ENCODE data around the gene OR52I1. TPM values are rescaled to one million over a fixed set of nuclear protein-coding genes. Genes with fewer than 3 reads are reported as not detected.

Gene OR52I1
- total and polyA plus RNA-seq, 8 donors: 0.08 to 0.14 (median 0.11) TPM; not detected in 3

DNA sequence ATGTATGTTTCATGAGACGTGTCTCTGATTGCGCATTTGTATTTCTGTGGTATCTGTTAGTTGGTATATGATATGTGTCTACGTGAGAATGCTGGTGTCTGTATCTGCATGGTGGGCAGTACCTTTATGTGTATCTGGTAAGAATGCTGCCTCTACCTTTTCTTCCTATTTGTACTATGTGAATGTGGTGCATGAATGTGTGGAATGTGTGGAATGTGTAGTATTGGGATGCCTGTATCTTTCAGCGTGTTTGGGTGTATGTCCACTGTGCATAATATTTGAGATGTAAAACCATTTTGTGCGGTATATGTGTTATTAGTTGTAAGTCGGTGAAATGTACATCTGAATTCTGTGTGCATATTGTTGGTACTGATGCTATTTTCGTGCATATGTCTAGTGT is 47.7 kb downstream of the OR52I1 start:
- Histone ChIP-seq H3K36me3 (no peaks in the 10 kb centered on the region), H3K27ac (no peak overlapping the region), H3K4me1 (peaks cover 0 to 2% of the 10 kb centered on the region in 2 donors), H3K27me3 (peaks cover 0 to 6% of the 10 kb centered on the region in 2 donors), H3K4me3 (no peak overlapping the region), H3K9me3 (no peaks in the 10 kb centered on the region)
- TF ChIP-seq, protein P1, sequence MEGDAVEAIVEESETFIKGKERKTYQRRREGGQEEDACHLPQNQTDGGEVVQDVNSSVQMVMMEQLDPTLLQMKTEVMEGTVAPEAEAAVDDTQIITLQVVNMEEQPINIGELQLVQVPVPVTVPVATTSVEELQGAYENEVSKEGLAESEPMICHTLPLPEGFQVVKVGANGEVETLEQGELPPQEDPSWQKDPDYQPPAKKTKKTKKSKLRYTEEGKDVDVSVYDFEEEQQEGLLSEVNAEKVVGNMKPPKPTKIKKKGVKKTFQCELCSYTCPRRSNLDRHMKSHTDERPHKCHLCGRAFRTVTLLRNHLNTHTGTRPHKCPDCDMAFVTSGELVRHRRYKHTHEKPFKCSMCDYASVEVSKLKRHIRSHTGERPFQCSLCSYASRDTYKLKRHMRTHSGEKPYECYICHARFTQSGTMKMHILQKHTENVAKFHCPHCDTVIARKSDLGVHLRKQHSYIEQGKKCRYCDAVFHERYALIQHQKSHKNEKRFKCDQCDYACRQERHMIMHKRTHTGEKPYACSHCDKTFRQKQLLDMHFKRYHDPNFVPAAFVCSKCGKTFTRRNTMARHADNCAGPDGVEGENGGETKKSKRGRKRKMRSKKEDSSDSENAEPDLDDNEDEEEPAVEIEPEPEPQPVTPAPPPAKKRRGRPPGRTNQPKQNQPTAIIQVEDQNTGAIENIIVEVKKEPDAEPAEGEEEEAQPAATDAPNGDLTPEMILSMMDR (IDR thresholded peaks at IDR 0.05): no peak
- ATAC-seq (no peak), DNase-seq (no peak)
- intact Hi-C loops (cut with DNase I): loop anchor here in 1 of 2 donors (5.0 kb wide), 1 partner anchor 361 kb away; no protein-coding TSS in a partner anchor

DNA sequence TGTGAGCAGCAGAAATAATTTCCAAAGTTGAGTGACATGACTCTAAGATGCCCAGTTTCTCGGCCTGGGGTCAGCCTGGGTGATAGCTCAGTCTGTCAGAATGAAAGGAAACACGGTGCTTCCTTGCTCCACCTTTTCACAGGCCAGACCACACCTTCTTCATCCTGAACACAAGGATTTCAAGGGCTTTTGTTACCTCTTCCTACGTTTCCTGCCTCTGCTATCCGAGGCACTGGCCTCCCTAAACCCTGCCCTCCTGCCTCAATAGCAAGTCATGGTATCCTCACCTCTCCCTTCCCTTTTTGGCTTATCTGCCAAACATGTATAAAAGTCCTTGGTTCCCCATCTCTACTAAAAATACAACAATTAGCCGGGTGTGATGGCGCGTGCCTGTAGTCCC is 48.2 kb downstream of the OR52I1 start:
- peaks cover 0 to under 1% of the 10 kb centered on the region in 2 donors for H3K4me1 ChIP-seq
- H3K27ac ChIP-seq: no peak overlapping the region
- no peaks in the 10 kb centered on the region for H3K36me3 ChIP-seq
- TF ChIP-seq, protein P1 (IDR thresholded peaks at IDR 0.05): no peak
- no peaks in the 10 kb centered on the region for H3K9me3 ChIP-seq
- H3K4me3 ChIP-seq: no peak overlapping the region
- DNase-seq: no peak
- intact Hi-C loops (cut with DNase I): loop anchor here in 1 of 2 donors (5.0 kb wide), 1 partner anchor 360 kb away; no protein-coding TSS in a partner anchor
- ATAC-seq: no peak
- peaks cover 0 to 5% of the 10 kb centered on the region in 2 donors for H3K27me3 ChIP-seq

DNA sequence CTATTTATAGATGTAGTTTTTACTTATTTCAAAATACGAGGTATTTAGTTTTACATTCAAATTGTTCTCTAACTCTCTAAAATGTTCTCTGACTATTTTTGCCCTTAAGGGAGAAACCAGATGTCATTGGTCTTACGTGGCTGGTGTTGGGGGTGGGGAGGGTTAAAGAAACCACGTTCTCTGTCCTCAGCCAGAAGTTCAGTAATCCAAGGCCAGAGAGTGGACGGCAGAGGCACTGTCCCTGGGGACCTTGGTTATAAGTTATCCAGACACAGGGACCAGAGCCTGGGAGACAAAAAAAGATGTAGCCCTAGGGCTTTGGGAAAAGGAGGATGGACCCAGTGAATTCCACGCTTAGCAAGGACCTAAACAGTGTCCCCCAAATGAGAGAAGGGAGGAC is 49.2 kb downstream of the OR52I1 start:
- Histone ChIP-seq H3K27me3 (no peaks in the 10 kb centered on the region), H3K4me1 (no peaks in the 10 kb centered on the region), H3K27ac (no peak overlapping the region), H3K4me3 (no peak overlapping the region), H3K9me3 (no peaks in the 10 kb centered on the region), H3K36me3 (no peaks in the 10 kb centered on the region)
- ATAC-seq (no peak), DNase-seq (no peak)
- intact Hi-C loops (cut with DNase I): loop anchor here in 1 of 2 donors (5.0 kb wide), 1 partner anchor 359 kb away; no protein-coding TSS in a partner anchor
- TF ChIP-seq, protein P1 (IDR thresholded peaks at IDR 0.05): no peak

DNA sequence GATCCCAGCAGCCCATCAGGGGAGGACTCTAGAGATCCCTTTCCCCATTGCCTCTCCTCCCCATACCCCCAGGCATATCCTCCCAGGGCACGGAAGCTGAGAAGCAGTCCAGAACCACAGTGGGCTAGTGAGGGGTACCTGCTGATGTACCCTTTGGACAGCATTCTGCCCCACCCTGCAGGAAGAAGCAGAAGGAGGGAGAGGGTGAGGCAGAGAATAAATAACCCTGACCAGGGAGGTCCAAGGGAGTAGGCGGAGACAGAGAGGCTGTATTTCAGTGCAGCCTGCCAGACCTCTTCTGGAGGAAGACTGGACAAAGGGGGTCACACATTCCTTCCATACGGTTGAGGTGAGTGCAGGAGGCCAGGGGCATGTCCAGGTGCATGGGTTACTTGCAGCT is 49.8 kb downstream of the OR52I1 start, which contains the start of gene OR51E1:
Gene OR51E1 (plus strand): TSS at position 301 of the 400 bp plus-strand sequence. CDS start 8,545 bp downstream, outside the sequence.
- no peak for ATAC-seq
- intact Hi-C loops (cut with DNase I): loop anchor here in 1 of 2 donors (5.0 kb wide), 1 partner anchor 359 kb away; no protein-coding TSS in a partner anchor

DNA sequence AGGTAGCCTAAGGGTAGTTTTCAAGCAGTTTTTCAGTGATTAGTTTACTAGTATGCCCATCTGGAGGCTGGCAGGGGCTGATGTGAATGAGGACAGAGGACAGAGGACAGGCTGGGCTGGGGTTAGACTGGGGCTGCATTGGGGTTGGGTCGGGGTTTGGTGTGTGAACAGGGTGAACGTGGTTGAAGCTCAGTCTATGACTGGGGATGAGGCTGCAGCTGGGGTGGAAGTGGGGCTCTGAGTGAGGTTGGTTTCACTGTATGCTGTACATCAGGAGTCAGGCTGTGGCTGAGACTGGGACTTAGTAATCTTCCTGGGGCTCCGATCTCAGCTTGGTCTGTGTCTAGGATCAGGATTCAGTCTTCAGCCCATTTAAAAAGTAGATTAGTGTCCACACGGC is 50.4 kb downstream of the OR52I1 start:
- intact Hi-C loops (cut with DNase I): loop anchor here in 1 of 2 donors (5.0 kb wide), 1 partner anchor 358 kb away; no protein-coding TSS in a partner anchor
- TF ChIP-seq, protein P1 (IDR thresholded peaks at IDR 0.05): no peak
- Histone ChIP-seq H3K36me3 (no peaks in the 10 kb centered on the region), H3K27ac (no peak overlapping the region), H3K27me3 (no peaks in the 10 kb centered on the region), H3K9me3 (no peaks in the 10 kb centered on the region), H3K4me1 (no peaks in the 10 kb centered on the region), H3K4me3 (no peak overlapping the region)
- DNase-seq (no peak), ATAC-seq (no peak)

More for the DNA sequence above, 49.8 kb downstream of the OR52I1 start, which contains the start of gene OR51E1:
- Histone ChIP-seq H3K4me3 (no peak within 1 kb of the TSS), H3K36me3 (no peaks in the 10 kb centered on the region), H3K27me3 (no peaks in the 10 kb centered on the region), H3K4me1 (no peaks in the 10 kb centered on the region), H3K27ac (no peak within 1 kb of the TSS), H3K9me3 (no peaks in the 10 kb centered on the region)
- no peak for DNase-seq
- TF ChIP-seq, protein P1 (IDR thresholded peaks at IDR 0.05): no peak

Other genes with a start within 250 kb of the OR52I1 start
- not detected for gene OR52B4, start 225.7 kb upstream of the OR52I1 start, total RNA-seq
- not detected for gene OR52B4, start 225.7 kb upstream of the OR52I1 start, polyA plus RNA-seq (ENCODE audit: insufficient read length in 6 of 6)
- gene TRIM21, start 200.3 kb upstream of the OR52I1 start, total RNA-seq: 10 to 100 TPM; 26.3 to 36.8 TPM
- 10 to 100 TPM; 25.4 to 30.8 (median 26.3) TPM for gene TRIM21, start 200.3 kb upstream of the OR52I1 start, polyA plus RNA-seq (ENCODE audit: insufficient read length in 6 of 6)
- 1 to 10 TPM in 1 of 2 donors, not detected in 1; 1.9 TPM for gene OR52K2, start 144.7 kb upstream of the OR52I1 start, total RNA-seq
- not detected for gene OR52K2, start 144.7 kb upstream of the OR52I1 start, polyA plus RNA-seq (ENCODE audit: insufficient read length in 6 of 6)
- gene OR52K1, start 111.4 kb upstream of the OR52I1 start, total RNA-seq: under 1 TPM; 0.09 to 0.86 TPM
- gene OR52K1, start 111.4 kb upstream of the OR52I1 start, polyA plus RNA-seq (ENCODE audit: insufficient read length in 6 of 6): under 1 TPM; 0.21 to 0.35 (median 0.27) TPM
- not detected for gene OR52M1, start 48.8 kb upstream of the OR52I1 start, total RNA-seq
- not detected for gene OR52M1, start 48.8 kb upstream of the OR52I1 start, polyA plus RNA-seq (ENCODE audit: insufficient read length in 6 of 6)
- gene OR52I2, start 12.3 kb upstream of the OR52I1 start, total RNA-seq: not detected
- under 1 TPM in 4 of 6 donors, not detected in 2; 0.03 to 0.07 (median 0.03) TPM for gene OR52I2, start 12.3 kb upstream of the OR52I1 start, polyA plus RNA-seq (ENCODE audit: insufficient read length in 6 of 6)
- gene TRIM68, start 14.2 kb downstream of the OR52I1 start, total RNA-seq: 10 to 100 TPM; 12.5 to 14.1 TPM
- 10 to 100 TPM; 17.9 to 23.6 (median 19.0) TPM for gene TRIM68, start 14.2 kb downstream of the OR52I1 start, polyA plus RNA-seq (ENCODE audit: insufficient read length in 6 of 6)
- gene OR51D1, start 43.4 kb downstream of the OR52I1 start, total RNA-seq: not detected
- not detected for gene OR51D1, start 43.4 kb downstream of the OR52I1 start, polyA plus RNA-seq (ENCODE audit: insufficient read length in 6 of 6)
- not detected for gene OR51E1, start 49.9 kb downstream of the OR52I1 start, total RNA-seq
- gene OR51E1, start 49.9 kb downstream of the OR52I1 start, polyA plus RNA-seq (ENCODE audit: insufficient read length in 6 of 6): under 1 TPM; 0.06 to 0.50 (median 0.33) TPM
- not detected for gene OR51E2, start 103.8 kb downstream of the OR52I1 start, total RNA-seq
- gene OR51E2, start 103.8 kb downstream of the OR52I1 start, polyA plus RNA-seq (ENCODE audit: insufficient read length in 6 of 6): under 1 TPM in 5 of 6 donors, not detected in 1; 0.08 to 0.18 (median 0.15) TPM
- gene MMP26, start 110.7 kb downstream of the OR52I1 start, total RNA-seq: not detected
- not detected for gene MMP26, start 110.7 kb downstream of the OR52I1 start, polyA plus RNA-seq (ENCODE audit: insufficient read length in 6 of 6)
- not detected for gene OR51F1, start 175.9 kb downstream of the OR52I1 start, total RNA-seq
- gene OR51F1, start 175.9 kb downstream of the OR52I1 start, polyA plus RNA-seq (ENCODE audit: insufficient read length in 6 of 6): not detected
- not detected for gene OR52R1, start 210.3 kb downstream of the OR52I1 start, total RNA-seq
- gene OR52R1, start 210.3 kb downstream of the OR52I1 start, polyA plus RNA-seq (ENCODE audit: insufficient read length in 6 of 6): not detected
- gene OR51F2, start 227.3 kb downstream of the OR52I1 start, total RNA-seq: not detected
- gene OR51F2, start 227.3 kb downstream of the OR52I1 start, polyA plus RNA-seq (ENCODE audit: insufficient read length in 6 of 6): not detected

Measured in left lung (tissue), 10 donors.